Tibial nerve (tissue), 4 donors: ENCODE data around the gene CTBP2. TPM values are rescaled to one million over a fixed set of nuclear protein-coding genes. Genes with fewer than 3 reads are reported as not detected.

ENCODE experiments used
- DNase-seq, 2 donors: peaks; one replicate each; pipeline ENCODE4 v3.0.0-alpha.2; 2019; ENCODE audit warnings: low spot score in 2 of 2
- H3K27ac ChIP-seq, 4 donors: fragments of 200-600 bp; sonication (generic) in 3 of 4; one replicate each; pipeline ENCODE4 v1.5.1; 2017 to 2019; ENCODE audit warnings: mild to moderate bottlenecking in 1 of 4
- H3K27me3 ChIP-seq, 2 donors: fragments of 200-600 bp; sonication (generic) in 1 of 2; one replicate each; pipeline versions ENCODE4 v1.5.1 to v1.6.0; 2017 to 2019
- H3K36me3 ChIP-seq, 3 donors: fragments of 200-600 bp; sonication (generic); one replicate each; pipeline ENCODE4 v1.5.1; 2018 to 2019
- H3K4me1 ChIP-seq, 4 donors: fragments of 200-600 bp; sonication (generic) in 3 of 4; one replicate each; pipeline ENCODE4 v1.5.1; 2017 to 2019
- H3K4me3 ChIP-seq, 4 donors: fragments of 200-600 bp; sonication (generic) in 3 of 4; one replicate each; pipeline ENCODE4 v1.5.1; 2017 to 2019; ENCODE audit warnings: mild to moderate bottlenecking in 1 of 4, moderate library complexity in 1 of 4
- H3K9me3 ChIP-seq, 4 donors: fragments of 200-600 bp; sonication (generic) in 3 of 4; one replicate each; pipeline ENCODE4 v1.5.1; 2017 to 2019
- CTCF ChIP-seq, 5 experiments: fragments of 200-600 bp in 3 of 5; fragments of 450-650 bp in 2 of 5; sonication (generic) in 3 of 5; IDR thresholded peaks; one replicate each; pipeline ENCODE4 v1.5.1; 2016 to 2019; ENCODE audit warnings: antibody characterized with exemption in 5 of 5, mild to moderate bottlenecking in 3 of 5, moderate library complexity in 2 of 5
- EP300 ChIP-seq, 2 donors: sonication (generic); formaldehyde crosslinking; IDR thresholded peaks; one replicate each; pipeline ENCODE4 v1.6.1; 2017; ENCODE audit warnings: antibody characterized with exemption in 2 of 2, mild to moderate bottlenecking in 1 of 2
- POLR2A ChIP-seq, 2 donors: fragments of 450-650 bp; IDR thresholded peaks; one replicate each; pipeline ENCODE4 v1.6.1; 2017; ENCODE audit warnings: antibody characterized with exemption in 2 of 2, mild to moderate bottlenecking in 2 of 2, moderate library complexity in 2 of 2
- WGBS, 2 donors: methylation state at CpG; one replicate each; pipeline ENCODE4 v1.1.5; 2018; 5-methylcytosine and 5-hydroxymethylcytosine counted together
- total RNA-seq, 4 donors: library from RNA; depleted of rRNA; stranded (reverse); fragments of >200 nt; gene quantifications; one replicate each; pipeline ENCODE4 v1.1.0, GENCODE V29; 2016

Gene CTBP2
- total RNA-seq, 4 donors from 2014 or later = 40.4 to 97.9 (median 62.3) TPM

- WGBS, 2 donors = 75 to 87% methylated on average over 1 of the region's 1 CpG
- peaks cover 0 to 19% (median 1%) of the 10 kb centered on the region in 4 donors for H3K4me1 ChIP-seq
- H3K36me3 ChIP-seq = peaks cover 0 to 92% (median 0%) of the 10 kb centered on the region in 3 donors
These were observed 172.6 kb downstream of the CTBP2 start for GRCh38 chr10:124987788-124988187.

GRCh38 chr10:124985162-124985561 is 175.2 kb downstream of the CTBP2 start:
- 83 to 85% methylated on average over 5 of the region's 5 CpGs for WGBS, 2 donors
- Histone ChIP-seq H3K9me3 (no peaks in the 10 kb centered on the region), H3K4me1 (peaks cover 0 to 9% (median 0%) of the 10 kb centered on the region in 4 donors), H3K27me3 (no peaks in the 10 kb centered on the region), H3K36me3 (peaks cover 0 to 77% (median 0%) of the 10 kb centered on the region in 3 donors), H3K27ac (no peak overlapping the region), H3K4me3 (no peak overlapping the region)
- no peak for TF ChIP-seq EP300 (IDR thresholded peaks at IDR 0.05)
- no peak for TF ChIP-seq POLR2A (IDR thresholded peaks at IDR 0.05)
- TF ChIP-seq CTCF (IDR thresholded peaks at IDR 0.05) = no peak
- no peak for DNase-seq

More at GRCh38 chr10:124987788-124988187, 172.6 kb downstream of the CTBP2 start:
- no peaks in the 10 kb centered on the region for H3K9me3 ChIP-seq
- no peaks in the 10 kb centered on the region for H3K27me3 ChIP-seq
- no peak for DNase-seq
- TF ChIP-seq POLR2A (IDR thresholded peaks at IDR 0.05) = no peak
- TF ChIP-seq EP300 (IDR thresholded peaks at IDR 0.05) = no peak
- TF ChIP-seq CTCF (IDR thresholded peaks at IDR 0.05) = no peak
- no peak overlapping the region for H3K27ac ChIP-seq
- H3K4me3 ChIP-seq = no peak overlapping the region

- no peaks in the 10 kb centered on the region for H3K27me3 ChIP-seq
- DNase-seq = no peak
- H3K27ac ChIP-seq = no peak overlapping the region
- H3K9me3 ChIP-seq = no peaks in the 10 kb centered on the region
- peaks cover 0 to 69% (median 0%) of the 10 kb centered on the region in 3 donors for H3K36me3 ChIP-seq
- TF ChIP-seq CTCF (IDR thresholded peaks at IDR 0.05) (no peak), POLR2A (IDR thresholded peaks at IDR 0.05) (no peak), EP300 (IDR thresholded peaks at IDR 0.05) (no peak)
- WGBS, 2 donors = 86 to 94% methylated on average over 1 of the region's 1 CpG
- H3K4me3 ChIP-seq = no peak overlapping the region
- H3K4me1 ChIP-seq = peaks cover 0 to 2% (median 0%) of the 10 kb centered on the region in 4 donors
These were observed 176.0 kb downstream of the CTBP2 start for GRCh38 chr10:124984376-124984775.

- Histone ChIP-seq H3K27ac (peak overlapping the region in 1 of 4 donors; percentile 38), H3K4me1 (peaks cover 0 to 5% (median 0%) of the 10 kb centered on the region in 4 donors), H3K9me3 (no peaks in the 10 kb centered on the region), H3K36me3 (peaks cover 0 to 64% (median 0%) of the 10 kb centered on the region in 3 donors), H3K4me3 (no peak overlapping the region), H3K27me3 (no peaks in the 10 kb centered on the region)
- no peak for TF ChIP-seq CTCF (IDR thresholded peaks at IDR 0.05)
- no peak for TF ChIP-seq EP300 (IDR thresholded peaks at IDR 0.05)
- no peak for TF ChIP-seq POLR2A (IDR thresholded peaks at IDR 0.05)
- 43 to 50% methylated on average over 6 of the region's 6 CpGs for WGBS, 2 donors
- DNase-seq = no peak
These were observed 177.0 kb downstream of the CTBP2 start for GRCh38 chr10:124983321-124983720.

- peaks cover 0 to 10% (median 0%) of the 10 kb centered on the region in 4 donors for H3K4me1 ChIP-seq
- WGBS, 2 donors = 76 to 77% methylated on average over 5 of the region's 5 CpGs
- no peak overlapping the region for H3K4me3 ChIP-seq
- DNase-seq = no peak
- no peaks in the 10 kb centered on the region for H3K27me3 ChIP-seq
- no peak for TF ChIP-seq POLR2A (IDR thresholded peaks at IDR 0.05)
- TF ChIP-seq EP300 (IDR thresholded peaks at IDR 0.05) = no peak
- no peak for TF ChIP-seq CTCF (IDR thresholded peaks at IDR 0.05)
- no peaks in the 10 kb centered on the region for H3K9me3 ChIP-seq
- no peak overlapping the region for H3K27ac ChIP-seq
- H3K36me3 ChIP-seq = peaks cover 0 to 41% (median 0%) of the 10 kb centered on the region in 3 donors
These were observed 182.0 kb downstream of the CTBP2 start for GRCh38 chr10:124978376-124978725.
